Kidney epithelial cell (primary cell): ENCODE data around the gene INPP5A. TPM values are rescaled to one million over a fixed set of nuclear protein-coding genes. Genes with fewer than 3 reads are reported as not detected.

Experiments used
- DNase-seq: peaks from one replicate; pipeline ENCODE4 v3.0.0-alpha.2; 2010; ENCODE audit warnings: low read depth
- H3K27me3 ChIP-seq: 2 replicates; pipeline ENCODE4 v1.6.0; 2011; ENCODE audit warnings: low read length; ENCODE audit not compliant: control insufficient read depth, insufficient read depth
- H3K36me3 ChIP-seq: 2 replicates; pipeline ENCODE4 v1.5.1; 2011; ENCODE audit warnings: low read length; ENCODE audit not compliant: control insufficient read depth, insufficient read depth
- H3K4me3 ChIP-seq: 2 replicates; pipeline ENCODE4 v1.5.1; 2011; ENCODE audit warnings: low read depth, mild to moderate bottlenecking, control low read depth, low read length
- total RNA-seq: library from RNA; depleted of rRNA; stranded (reverse); fragments of >200 nt; gene quantifications from 2 replicates; pipeline ENCODE4 v1.2.3, GENCODE V29; 2015
- TF ChIP-seq, protein P1 (sequence below): IDR thresholded peaks from 2 replicates; pipeline ENCODE4 v1.5.1; 2011; ENCODE audit warnings: mild to moderate bottlenecking, moderate library complexity, low read length, control low read depth, inconsistent platforms; ENCODE audit not compliant: insufficient read depth, poor library complexity, severe bottlenecking

Gene INPP5A
- total RNA-seq, 1 donor from 2014 or later: 45.1 TPM

DNA sequence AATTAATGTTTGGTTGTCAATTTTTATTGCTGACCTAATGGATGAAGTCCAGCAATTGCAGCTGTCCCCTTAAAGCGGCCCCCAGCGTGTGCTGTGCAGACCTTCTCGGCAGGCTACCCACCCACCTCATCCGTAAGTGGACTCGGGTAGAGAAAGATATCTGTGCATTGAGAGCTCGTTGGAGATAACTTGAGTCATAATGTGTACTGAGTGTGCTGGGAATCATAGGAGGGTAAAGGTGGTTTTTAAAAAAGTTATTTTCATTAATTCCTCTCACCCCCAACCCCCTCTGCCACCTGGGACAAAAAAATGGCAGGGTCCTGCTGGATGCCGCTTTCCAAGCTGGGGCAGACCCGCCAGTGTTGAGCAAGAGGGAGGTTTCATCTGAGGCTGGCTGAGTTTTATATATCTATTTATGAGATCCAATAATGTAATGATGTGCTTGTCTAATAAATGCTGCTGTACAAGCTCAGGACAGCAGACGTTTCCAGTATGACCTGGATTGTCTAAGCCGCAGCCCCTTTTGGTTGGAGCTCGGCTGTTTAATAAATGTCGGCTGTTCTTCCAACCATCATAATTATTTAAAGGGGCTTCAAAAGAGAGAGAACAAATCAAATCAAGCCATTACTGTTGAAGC lies 129.2 kb downstream of the INPP5A start:
- H3K4me3 ChIP-seq: peak overlapping the region; percentile 30
- H3K27me3 ChIP-seq: no peaks in the 10 kb centered on the region
- peaks cover 1% of the 10 kb centered on the region for H3K36me3 ChIP-seq
- no peak for DNase-seq
- TF ChIP-seq, protein P1, sequence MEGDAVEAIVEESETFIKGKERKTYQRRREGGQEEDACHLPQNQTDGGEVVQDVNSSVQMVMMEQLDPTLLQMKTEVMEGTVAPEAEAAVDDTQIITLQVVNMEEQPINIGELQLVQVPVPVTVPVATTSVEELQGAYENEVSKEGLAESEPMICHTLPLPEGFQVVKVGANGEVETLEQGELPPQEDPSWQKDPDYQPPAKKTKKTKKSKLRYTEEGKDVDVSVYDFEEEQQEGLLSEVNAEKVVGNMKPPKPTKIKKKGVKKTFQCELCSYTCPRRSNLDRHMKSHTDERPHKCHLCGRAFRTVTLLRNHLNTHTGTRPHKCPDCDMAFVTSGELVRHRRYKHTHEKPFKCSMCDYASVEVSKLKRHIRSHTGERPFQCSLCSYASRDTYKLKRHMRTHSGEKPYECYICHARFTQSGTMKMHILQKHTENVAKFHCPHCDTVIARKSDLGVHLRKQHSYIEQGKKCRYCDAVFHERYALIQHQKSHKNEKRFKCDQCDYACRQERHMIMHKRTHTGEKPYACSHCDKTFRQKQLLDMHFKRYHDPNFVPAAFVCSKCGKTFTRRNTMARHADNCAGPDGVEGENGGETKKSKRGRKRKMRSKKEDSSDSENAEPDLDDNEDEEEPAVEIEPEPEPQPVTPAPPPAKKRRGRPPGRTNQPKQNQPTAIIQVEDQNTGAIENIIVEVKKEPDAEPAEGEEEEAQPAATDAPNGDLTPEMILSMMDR: no peak

DNA sequence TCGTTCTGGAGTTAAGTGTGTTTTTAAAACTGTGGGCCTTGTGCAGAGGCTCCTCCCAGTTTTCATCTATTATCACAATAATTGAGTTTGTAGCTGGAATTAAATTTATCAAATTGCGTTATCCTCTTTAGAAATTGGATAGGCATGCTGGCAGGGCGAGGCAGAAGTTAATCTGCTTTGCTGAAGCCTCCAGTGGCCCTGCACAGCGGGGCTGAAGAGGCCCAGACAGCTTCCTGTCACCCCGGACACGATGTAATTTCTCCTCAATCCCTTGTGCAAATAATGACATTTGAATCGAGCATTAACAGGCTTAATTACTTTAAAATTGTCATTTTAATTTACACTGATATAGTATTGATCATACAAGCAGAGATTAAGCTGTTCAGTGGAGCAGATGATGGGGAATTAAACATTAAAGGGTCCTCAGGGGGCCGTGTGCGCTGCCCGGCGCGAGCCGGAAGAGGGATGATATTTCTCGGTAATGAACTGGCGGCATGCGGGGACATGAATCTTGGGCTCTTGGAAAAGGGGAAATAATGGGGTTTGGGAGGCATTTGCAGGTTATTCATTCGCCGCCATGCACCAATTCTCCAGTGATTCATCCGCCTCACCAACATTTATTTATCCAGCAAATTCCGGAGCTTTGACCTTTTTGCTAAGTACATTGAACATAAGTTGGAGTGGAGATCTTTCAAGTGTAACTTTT lies 129.9 kb downstream of the INPP5A start:
- Histone ChIP-seq H3K36me3 (peaks cover 1% of the 10 kb centered on the region), H3K4me3 (peak overlapping the region; percentile 30), H3K27me3 (no peaks in the 10 kb centered on the region)
- DNase-seq: peak; percentile 90
- TF ChIP-seq, protein P1: no peak

DNA sequence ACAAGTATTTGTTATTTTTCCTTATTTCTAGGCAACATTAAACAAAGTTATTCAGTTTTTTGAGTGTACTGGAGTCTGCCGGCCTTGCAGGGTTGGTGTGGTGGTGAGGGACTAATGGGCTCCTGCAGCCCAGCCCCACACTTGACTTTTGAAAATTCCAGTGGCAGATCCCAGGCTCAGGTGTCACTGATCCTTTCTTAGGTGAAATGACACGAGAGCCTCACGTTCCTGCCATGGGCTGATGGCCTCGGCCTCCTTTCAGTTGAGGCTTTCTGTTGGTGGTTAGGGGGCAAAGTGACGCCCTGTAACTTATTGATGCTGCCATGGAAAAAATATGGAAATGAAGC lies 130.4 kb downstream of the INPP5A start:
- H3K4me3 ChIP-seq: peak overlapping the region; percentile 28
- H3K36me3 ChIP-seq: peaks cover 1% of the 10 kb centered on the region
- no peaks in the 10 kb centered on the region for H3K27me3 ChIP-seq
- no peak for DNase-seq
- TF ChIP-seq, protein P1: no peak

DNA sequence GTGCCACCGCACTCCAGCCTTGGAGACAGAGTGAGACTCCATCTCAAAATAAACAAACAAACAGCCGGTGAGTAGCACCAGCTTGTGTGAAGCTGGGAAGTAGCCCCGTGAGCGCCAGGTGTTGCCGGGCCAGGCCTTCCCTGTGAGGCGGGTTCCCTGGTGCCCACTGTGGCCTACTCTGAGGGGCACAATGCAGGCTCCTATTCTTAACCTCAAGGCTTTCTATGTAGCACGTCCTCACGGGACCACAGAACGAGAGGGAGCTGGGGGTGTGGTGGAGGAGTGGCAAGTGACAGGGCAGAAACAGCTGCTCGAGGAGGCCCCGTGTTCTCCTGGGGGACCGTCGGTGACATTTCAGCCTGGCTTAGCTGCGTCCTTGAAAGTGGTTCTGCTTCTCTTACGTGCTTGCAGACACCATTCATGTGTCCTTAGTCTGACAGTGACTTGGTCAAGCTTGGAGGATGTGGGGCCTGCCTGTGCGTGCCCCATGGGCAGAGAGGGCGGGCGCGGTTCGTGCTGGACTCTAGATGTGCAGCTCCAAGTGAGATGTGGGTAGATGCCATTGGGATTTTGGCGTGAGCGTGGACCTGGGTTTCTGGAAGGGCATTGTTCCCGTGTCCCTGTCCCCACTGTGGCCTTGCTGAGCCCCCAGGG lies 131.7 kb downstream of the INPP5A start:
- TF ChIP-seq, protein P1: no peak
- no peak for DNase-seq
- H3K4me3 ChIP-seq: no peak overlapping the region
- H3K36me3 ChIP-seq: peaks cover 1% of the 10 kb centered on the region
- H3K27me3 ChIP-seq: no peaks in the 10 kb centered on the region

DNA sequence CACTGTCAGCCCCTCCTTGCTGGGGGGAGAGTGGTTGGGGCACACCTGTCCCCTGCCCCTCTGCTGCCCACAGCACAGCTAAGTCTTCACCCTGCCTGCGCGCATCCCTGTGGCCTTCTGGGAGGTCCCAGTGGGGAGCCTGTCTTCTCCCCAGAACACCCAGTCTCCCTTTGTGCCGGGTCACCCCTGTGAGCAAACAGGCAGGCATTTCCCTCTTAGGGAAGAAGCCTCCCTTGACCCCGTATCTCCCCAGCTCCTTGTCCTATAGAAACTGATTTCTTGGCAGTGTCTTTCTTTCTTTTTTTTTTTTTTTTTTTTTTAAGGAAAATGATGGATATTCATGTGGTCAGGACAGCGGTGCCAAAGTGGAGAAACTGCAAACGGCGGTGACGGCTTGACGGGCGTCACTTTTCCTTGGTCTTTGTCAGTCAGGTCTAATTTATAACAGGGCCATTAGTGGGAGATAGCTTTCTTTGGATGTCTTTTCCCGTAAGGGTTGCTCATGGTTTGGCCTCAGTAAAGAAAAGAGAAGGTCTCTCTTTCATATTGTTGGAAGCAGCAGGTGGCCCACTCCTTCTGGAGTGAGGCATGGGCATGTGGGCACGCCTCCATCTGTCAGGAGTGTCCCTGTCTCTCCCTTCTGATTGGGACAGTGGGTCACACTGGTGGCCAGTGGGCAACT lies 133.1 kb downstream of the INPP5A start:
- TF ChIP-seq, protein P1: no peak
- DNase-seq: no peak
- no peak overlapping the region for H3K4me3 ChIP-seq
- H3K36me3 ChIP-seq: peaks cover 1% of the 10 kb centered on the region
- no peaks in the 10 kb centered on the region for H3K27me3 ChIP-seq
